ENCODE results near the gene TAGLN. TPM values are rescaled to one million over a fixed set of nuclear protein-coding genes. Genes with fewer than 3 reads are reported as not detected.

The TAGLN gene
- total and polyA plus RNA-seq, 9 of the 15 experiments (the other 6 are each of a cell fraction or from before 2014, with no cell fraction given) = 0.21 to 4.9 (median 1.1) TPM

DNA sequence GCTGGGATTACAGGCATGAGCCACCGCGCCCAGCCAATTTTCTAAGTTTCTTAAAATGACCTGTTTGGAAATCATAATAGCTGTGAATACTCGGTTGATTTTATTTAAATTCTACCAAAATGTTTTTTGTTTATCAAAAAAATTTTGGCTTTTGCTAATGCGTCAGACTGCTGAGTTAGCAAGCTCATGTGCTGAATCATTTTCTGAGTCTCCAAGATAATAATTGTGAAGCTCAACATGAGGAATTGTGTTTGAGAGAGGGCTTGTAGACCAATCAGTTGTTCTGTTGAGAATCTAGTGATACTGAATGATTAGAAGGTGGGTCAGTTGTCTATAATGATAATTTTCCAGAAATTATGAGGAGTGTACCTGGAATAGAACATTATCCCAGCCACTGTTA lies 49.2 kb downstream of the TAGLN start (continued):
- TF ChIP-seq MGA (IDR thresholded peaks at IDR 0.05) (no peak), SPI1 (IDR thresholded peaks at IDR 0.05; ENCODE audit: borderline replicate concordance, low read depth, low read length) (no peak), ZNF274 (IDR thresholded peaks at IDR 0.05; ENCODE audit: borderline replicate concordance, low read depth, low read length) (no peak), ZNF3 (CRISPR knock-in tag; IDR thresholded peaks at IDR 0.05) (no peak), ZC3H8 (IDR thresholded peaks at IDR 0.05) (no peak), SOX6 (IDR thresholded peaks at IDR 0.05) (no peak), SIX5 (IDR thresholded peaks at IDR 0.05; ENCODE audit: borderline replicate concordance in 1 of 2, insufficient read depth in 1 of 2, low read depth in 1 of 2, low read length in 2 of 2) (no peak), MAFG (tag; conservative IDR thresholded peaks at IDR 0.05) (peak; percentile 88), ARID1B (IDR thresholded peaks at IDR 0.05) (peak; percentile 46), PHTF2 (CRISPR knock-in tag; IDR thresholded peaks at IDR 0.05) (no peak), KLF13 (tag; IDR thresholded peaks at IDR 0.05; ENCODE audit: borderline replicate concordance, low read depth) (no peak), ZNF282 (CRISPR knock-in tag; IDR thresholded peaks at IDR 0.05) (no peak), IRF1 (CRISPR knock-in tag; IDR thresholded peaks at IDR 0.05; ENCODE audit: borderline replicate concordance) (no peak), ZFP30 (CRISPR knock-in tag; IDR thresholded peaks at IDR 0.05; ENCODE audit: borderline replicate concordance) (no peak), ZNF778 (CRISPR knock-in tag; IDR thresholded peaks at IDR 0.05) (no peak), CHD2 (IDR thresholded peaks at IDR 0.05; ENCODE audit: low read depth, low read length) (no peak), PTRF (tag; IDR thresholded peaks at IDR 0.05) (no peak), HNRNPL (IDR thresholded peaks at IDR 0.05; ENCODE audit: low read depth, low read length) (no peak), DACH1 (IDR thresholded peaks at IDR 0.05; ENCODE audit: partially characterized antibody) (no peak), FOXJ3 (CRISPR knock-in tag; IDR thresholded peaks at IDR 0.05) (no peak)

Measured in K562 (cell line).